Left lung (tissue), 10 donors: ENCODE data around the gene GIMAP7. TPM values are rescaled to one million over a fixed set of nuclear protein-coding genes. Genes with fewer than 3 reads are reported as not detected.
"Not testable (repeated sequence)": the region's sequence is repeated elsewhere in the genome, so short reads cannot be mapped to it uniquely, and the experiment has no call there.

Experiments used
- ATAC-seq: fragments of 200-7000 bp; cut with Tn5 transposase; one replicate; pipeline ENCODE4 v1.9.1; 2020; ENCODE audit warnings: moderate library complexity
- DNase-seq, 4 donors: peaks; one replicate each; pipeline ENCODE4 v3.0.0-alpha.2; 2013 to 2020
- H3K27ac ChIP-seq, 2 donors: fragments of 200-600 bp; sonication (generic) in 1 of 2; one replicate each; pipeline versions ENCODE4 v1.5.0 to v1.8.0; 2020 to 2021
- H3K27me3 ChIP-seq, 2 donors: fragments of 200-600 bp; sonication (generic) in 1 of 2; one replicate each; pipeline versions ENCODE4 v1.5.0 to v1.8.0; 2020 to 2021
- H3K36me3 ChIP-seq, 2 donors: fragments of 200-600 bp; sonication (generic) in 1 of 2; one replicate each; pipeline versions ENCODE4 v1.5.0 to v1.8.0; 2020 to 2021
- H3K4me1 ChIP-seq, 2 donors: fragments of 200-600 bp; one replicate each; pipeline ENCODE4 v1.8.0; 2021
- H3K4me3 ChIP-seq, 2 donors: fragments of 200-600 bp; sonication (generic) in 1 of 2; one replicate each; pipeline versions ENCODE4 v1.5.0 to v1.8.0; 2020 to 2021; ENCODE audit warnings: mild to moderate bottlenecking in 1 of 2
- H3K9me3 ChIP-seq, 2 donors: fragments of 200-600 bp; sonication (generic) in 1 of 2; one replicate each; pipeline versions ENCODE4 v1.5.0 to v1.8.0; 2020 to 2021
- intact Hi-C, 2 donors: fragments of 100-400 bp; cut with DNase I; formaldehyde crosslinking; loops; one replicate each; pipeline versions ENCODE4 v1.11.2 to v1.14.2; 2022
- polyA plus RNA-seq, 6 donors: library from polyadenylated mRNA; unstranded; fragments of 120-200 nt; gene quantifications; one replicate each; pipeline ENCODE4 v1.2.1, GENCODE V29; 2013; ENCODE audit not compliant: insufficient read length in 6 of 6
- total RNA-seq, 2 donors: library from RNA; stranded (reverse); fragmentation: NEBNext Ultra II Directional; extraction: Animal tissue kit (Norgen Biotek cat#: 25700); gene quantifications; one replicate each; pipeline ENCODE4 v1.2.1, GENCODE V29; 2021
- TF ChIP-seq, protein P1 (sequence below), 2 donors: fragments of 200-600 bp; sonication (generic) in 1 of 2; IDR thresholded peaks; one replicate each; pipeline versions ENCODE4 v1.5.0 to v1.8.0; 2021; ENCODE audit warnings: antibody characterized with exemption in 2 of 2
- donor health status: DM: no; HTN: yes; CAD: no.
- donor health status: DM: no; HTN: no; CAD: no.

GIMAP7 gene
- total and polyA plus RNA-seq, 8 donors, result 16.7 to 49.8 (median 36.3) TPM

DNA sequence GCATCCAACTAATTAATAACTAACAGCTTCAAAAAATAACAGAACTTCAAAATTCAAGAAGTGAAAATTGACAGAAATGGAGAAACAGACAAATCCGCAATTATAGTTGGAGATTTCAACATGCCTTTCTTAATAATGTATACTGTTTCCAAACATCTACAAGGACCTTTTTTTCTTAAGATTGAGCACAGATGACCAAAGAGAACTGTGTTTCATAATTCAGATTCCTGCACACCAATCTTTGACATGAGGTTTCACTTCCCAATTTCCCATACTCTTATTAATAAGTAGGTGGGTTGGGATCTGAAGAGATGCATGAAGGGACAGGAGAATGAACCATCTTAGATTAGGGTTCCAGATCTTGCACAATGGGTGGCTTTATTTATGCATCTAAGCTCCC, 24.9 kb upstream of the GIMAP7 start:
- DNase-seq, result no peak
- H3K27me3 ChIP-seq, result no peaks in the 10 kb centered on the region
- H3K27ac ChIP-seq, result peak overlapping the region in 1 of 2 donors; percentile 74
- peaks cover 0 to 42% of the 10 kb centered on the region in 2 donors for H3K4me1 ChIP-seq
- peaks cover 0 to 7% of the 10 kb centered on the region in 2 donors for H3K9me3 ChIP-seq
- ATAC-seq, result no peak
- H3K4me3 ChIP-seq, result no peak overlapping the region
- TF ChIP-seq, protein P1, sequence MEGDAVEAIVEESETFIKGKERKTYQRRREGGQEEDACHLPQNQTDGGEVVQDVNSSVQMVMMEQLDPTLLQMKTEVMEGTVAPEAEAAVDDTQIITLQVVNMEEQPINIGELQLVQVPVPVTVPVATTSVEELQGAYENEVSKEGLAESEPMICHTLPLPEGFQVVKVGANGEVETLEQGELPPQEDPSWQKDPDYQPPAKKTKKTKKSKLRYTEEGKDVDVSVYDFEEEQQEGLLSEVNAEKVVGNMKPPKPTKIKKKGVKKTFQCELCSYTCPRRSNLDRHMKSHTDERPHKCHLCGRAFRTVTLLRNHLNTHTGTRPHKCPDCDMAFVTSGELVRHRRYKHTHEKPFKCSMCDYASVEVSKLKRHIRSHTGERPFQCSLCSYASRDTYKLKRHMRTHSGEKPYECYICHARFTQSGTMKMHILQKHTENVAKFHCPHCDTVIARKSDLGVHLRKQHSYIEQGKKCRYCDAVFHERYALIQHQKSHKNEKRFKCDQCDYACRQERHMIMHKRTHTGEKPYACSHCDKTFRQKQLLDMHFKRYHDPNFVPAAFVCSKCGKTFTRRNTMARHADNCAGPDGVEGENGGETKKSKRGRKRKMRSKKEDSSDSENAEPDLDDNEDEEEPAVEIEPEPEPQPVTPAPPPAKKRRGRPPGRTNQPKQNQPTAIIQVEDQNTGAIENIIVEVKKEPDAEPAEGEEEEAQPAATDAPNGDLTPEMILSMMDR (IDR thresholded peaks at IDR 0.05), result no peak
- no peaks in the 10 kb centered on the region for H3K36me3 ChIP-seq
- intact Hi-C loops, result no loop called here

- H3K27ac ChIP-seq, ATAC-seq, DNase-seq, H3K27me3 ChIP-seq, H3K36me3 ChIP-seq, intact Hi-C loops, H3K9me3 ChIP-seq, H3K4me3 ChIP-seq: not testable (repeated sequence)
- peaks cover 0 to 14% of the 10 kb centered on the region in 2 donors for H3K4me1 ChIP-seq
These were observed 21.2 kb upstream of the GIMAP7 start for GRCh38 chr7:150493442-150493841.

GRCh38 chr7:150502519-150502918, 12.2 kb upstream of the GIMAP7 start:
- H3K36me3 ChIP-seq, result no peaks in the 10 kb centered on the region
- intact Hi-C loops, result no loop called here
- H3K9me3 ChIP-seq, result peaks cover 0 to 2% of the 10 kb centered on the region in 2 donors
- DNase-seq (no peak), ATAC-seq (no peak)
- H3K27me3 ChIP-seq, result no peaks in the 10 kb centered on the region
- peak overlapping the region in 1 of 2 donors; percentile 48 for H3K27ac ChIP-seq
- TF ChIP-seq, protein P1 (IDR thresholded peaks at IDR 0.05), result no peak
- peaks cover 0 to 25% of the 10 kb centered on the region in 2 donors for H3K4me1 ChIP-seq
- H3K4me3 ChIP-seq, result no peak overlapping the region

- H3K27ac ChIP-seq, result peak overlapping the region in 1 of 2 donors; percentile 48
- TF ChIP-seq, protein P1 (IDR thresholded peaks at IDR 0.05), result no peak
- ATAC-seq (no peak), DNase-seq (no peak)
- no peaks in the 10 kb centered on the region for H3K27me3 ChIP-seq
- peaks cover 0 to 2% of the 10 kb centered on the region in 2 donors for H3K9me3 ChIP-seq
- no peaks in the 10 kb centered on the region for H3K36me3 ChIP-seq
- H3K4me3 ChIP-seq, result no peak overlapping the region
- intact Hi-C loops, result no loop called here
- H3K4me1 ChIP-seq, result peaks cover 0 to 25% of the 10 kb centered on the region in 2 donors
These were observed 11.5 kb upstream of the GIMAP7 start for GRCh38 chr7:150503155-150503554.

DNA sequence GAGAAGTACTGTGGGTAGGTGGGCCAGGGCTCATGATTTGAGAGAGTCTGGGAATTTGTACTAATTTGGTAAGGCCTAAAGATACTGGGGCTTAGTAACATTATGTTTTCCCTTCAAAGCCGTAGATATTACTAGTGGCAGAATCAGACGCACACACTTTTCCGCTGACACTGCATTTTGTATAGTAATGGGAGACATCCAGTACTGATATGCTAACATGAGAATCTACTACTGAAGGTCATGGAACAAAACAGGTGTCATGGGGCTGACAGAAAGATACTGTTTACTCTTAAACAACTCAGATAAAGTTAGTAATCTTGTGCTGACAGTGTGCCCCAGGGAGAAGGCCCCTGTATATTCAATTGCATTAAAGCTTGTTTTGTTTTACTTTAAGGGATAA, 11.1 kb upstream of the GIMAP7 start:
- H3K27ac ChIP-seq, result peak overlapping the region in 1 of 2 donors; percentile 48
- TF ChIP-seq, protein P1 (IDR thresholded peaks at IDR 0.05), result no peak
- intact Hi-C loops, result no loop called here

More for the DNA sequence above, 11.1 kb upstream of the GIMAP7 start:
- ATAC-seq, result no peak
- Histone ChIP-seq H3K9me3 (peaks cover 0 to 2% of the 10 kb centered on the region in 2 donors), H3K4me1 (peaks cover 0 to 25% of the 10 kb centered on the region in 2 donors), H3K36me3 (no peaks in the 10 kb centered on the region), H3K27me3 (no peaks in the 10 kb centered on the region), H3K4me3 (no peak overlapping the region)
- no peak for DNase-seq
